SIG-M5 treated with dmso at 0.1 percent for 504 hours (cell line): ENCODE results near the gene POLR1A.
A peak's percentile ranks its signal among the peaks of the same experiment; 100 is the strongest.

ENCODE experiments used
- DNase-seq: peaks from one replicate; lab custom pipeline; 2025; ENCODE audit not compliant: unreplicated experiment; lab: John Stamatoyannopoulos, UW

The POLR1A gene

DNA sequence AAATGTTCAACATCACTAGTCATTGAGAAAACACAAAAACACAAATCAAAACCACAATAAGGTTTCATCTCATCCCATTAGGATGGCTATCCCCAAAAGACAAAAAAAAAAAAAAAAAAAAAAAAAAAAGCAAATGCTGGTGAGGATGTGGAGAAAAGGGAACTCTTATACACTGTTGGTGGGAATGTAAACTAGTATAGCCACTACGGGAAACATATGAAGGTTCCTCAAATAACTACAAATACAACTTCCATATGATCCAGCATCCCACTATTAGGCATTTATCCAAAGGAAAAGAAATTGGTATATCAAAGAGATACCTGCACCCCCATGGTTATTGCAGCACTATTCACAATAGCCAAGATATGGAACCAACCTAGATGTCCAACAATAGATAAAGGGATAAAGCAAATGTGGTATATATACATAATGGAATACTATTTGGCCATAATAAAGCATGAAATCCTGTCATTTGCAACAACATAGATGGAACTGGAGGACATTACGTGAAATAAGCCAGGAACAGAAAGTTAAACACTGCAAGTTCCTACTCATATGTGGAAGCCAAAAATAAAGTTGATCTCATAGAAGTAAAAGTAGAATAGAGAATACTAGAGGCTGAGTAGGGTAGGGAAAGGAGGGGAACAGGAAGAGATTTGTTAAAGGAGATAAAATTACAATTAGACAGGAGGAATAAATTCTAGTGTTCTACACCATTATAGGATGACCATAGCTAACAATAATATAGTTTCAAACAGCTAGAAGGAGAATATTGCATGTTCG, 8.4 kb downstream of the POLR1A start:
- no peak for DNase-seq

DNA sequence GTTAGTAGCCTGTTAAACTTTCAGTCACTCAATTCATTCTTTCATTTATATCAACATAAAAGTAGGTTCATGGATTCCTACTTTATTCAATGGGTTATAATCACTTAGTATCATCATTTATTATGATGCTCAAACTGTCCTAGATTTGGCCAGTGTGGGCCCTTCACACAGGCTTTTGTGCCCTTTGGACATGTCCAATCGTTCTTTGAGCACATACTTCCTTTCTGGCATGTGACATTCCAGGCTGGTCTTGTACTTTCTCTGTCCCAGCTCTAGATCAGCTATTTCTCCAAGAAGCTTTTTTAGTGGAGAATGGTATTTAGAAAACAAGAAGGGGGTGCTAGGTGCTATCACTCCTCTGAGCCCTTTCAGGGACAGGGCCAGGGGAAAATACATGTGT, 11.5 kb downstream of the POLR1A start:
- no peak for DNase-seq

DNA sequence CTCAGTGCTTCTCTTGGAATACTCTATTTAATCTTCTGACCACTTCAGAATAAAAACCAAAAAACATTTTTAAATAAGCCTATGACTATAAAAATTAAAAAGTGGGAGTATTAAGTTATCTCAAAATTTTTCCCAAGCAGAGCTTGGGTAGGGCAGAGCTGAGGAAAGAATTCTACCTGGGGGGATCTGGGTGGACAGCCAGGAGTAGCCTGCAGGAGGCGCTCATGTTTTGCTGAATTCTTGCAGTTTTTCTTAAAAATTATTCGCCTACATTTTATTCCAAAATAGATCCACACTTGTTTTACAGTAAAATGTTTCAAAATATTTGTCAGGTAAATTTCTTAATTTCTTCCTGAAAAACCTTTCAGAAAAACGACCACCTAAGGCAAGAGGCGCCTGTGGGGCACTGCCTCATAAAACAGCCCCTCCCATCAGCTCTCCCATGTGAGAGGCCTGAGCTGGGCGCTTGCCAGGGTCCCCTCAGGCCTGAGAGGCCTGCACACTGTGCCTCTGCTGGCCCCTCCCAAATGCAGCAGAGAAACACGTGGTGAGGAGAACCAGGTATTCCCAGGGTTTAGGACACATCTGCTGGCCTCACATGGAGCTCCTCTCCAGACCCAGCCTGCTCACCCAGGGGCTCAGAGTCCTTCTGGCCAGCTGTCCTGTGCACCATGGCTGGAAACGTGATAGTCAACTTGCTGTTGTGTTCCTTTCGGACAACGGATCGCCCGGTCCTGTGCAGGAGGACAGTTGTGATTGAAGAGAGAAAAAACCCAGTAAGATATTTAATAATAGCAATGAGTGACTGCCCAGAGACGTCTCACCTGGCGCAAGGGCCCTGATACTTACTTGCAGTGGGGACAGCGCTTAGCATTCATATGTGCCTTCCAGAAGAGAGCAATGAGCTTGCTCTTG, 17.5 kb downstream of the POLR1A start:
- DNase-seq: no peak

DNA sequence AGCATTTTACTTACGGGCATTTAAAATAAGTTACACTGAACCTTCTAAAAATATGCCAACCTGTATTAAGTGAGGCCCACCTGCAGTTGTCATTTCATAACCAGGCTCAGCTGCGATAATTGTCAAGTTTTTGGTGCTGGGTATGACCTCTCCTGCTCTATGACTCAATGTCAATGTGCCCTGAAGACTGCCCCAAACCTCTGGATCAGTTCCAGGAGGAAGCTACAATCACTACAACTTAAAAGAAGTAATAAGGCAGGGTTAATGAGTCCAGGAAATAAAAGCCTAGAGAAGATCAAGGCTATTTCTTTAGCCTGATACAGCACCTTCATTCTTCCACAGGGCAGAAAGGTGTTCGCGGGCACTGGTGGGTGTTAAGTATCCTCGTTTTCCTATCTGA, 22.9 kb downstream of the POLR1A start:
- DNase-seq: no peak

DNA sequence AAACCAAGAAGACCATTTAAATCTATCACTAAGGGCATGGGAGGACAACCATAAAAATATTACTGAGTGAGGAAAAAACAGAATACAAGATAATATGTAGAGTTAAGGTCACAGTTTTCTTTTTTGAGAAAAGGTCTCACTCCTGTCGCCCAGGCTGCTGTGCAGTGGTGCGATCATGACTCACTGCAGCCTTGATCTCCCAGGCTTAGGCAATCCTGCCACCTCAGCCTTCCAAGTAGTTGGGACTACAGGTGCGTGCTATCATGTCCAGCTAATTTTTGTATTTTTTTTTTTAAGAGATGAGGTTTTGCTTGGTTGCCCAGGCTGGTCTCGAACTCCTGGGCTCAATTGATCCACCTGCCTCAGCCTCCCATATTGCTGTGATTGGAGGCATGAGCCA, 24.0 kb downstream of the POLR1A start:
- DNase-seq: no peak

DNA sequence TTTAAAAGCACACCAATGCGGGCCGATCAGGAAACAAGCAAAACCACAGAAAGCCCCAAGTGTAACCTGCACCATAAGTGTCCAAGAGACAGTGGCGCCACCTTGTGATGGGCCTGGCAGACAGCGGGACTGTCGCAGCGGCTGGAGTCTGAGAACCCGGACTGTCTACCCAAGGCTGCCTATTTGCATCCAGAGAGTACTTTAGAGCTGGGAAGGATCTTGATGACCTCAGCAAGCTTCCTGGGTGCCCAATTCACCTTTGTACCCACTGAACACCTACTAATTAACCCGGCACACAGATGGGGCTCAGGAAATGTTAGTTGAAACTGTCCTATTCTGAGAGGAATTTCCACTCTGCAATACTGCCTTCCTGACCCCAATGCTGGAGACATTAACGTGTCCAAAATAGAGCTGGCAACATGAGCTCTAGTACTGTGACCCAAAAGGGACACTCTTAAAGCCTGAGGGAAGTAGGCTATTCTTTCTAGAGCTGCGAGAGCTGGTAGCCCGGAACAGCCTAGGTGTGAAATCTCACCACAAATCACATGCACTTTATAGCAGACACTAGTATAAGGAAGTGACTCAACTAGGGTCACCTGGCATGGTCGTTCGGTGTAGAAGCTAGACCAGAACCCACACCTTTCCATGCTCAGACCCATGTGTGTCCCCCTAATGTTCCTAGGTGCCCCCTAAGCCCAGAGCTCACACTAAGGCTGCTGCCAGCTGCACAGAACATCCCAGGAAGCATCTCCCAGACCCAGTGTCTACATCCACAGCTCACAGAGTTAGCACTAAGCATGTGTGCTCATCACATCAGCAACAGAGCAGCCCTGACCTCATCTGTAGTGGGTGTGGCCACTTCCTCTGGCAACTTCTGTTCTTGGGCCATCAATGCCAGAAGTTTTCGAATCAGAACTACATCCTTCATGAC, 25.4 kb downstream of the POLR1A start:
- DNase-seq: peak; percentile 54

DNA sequence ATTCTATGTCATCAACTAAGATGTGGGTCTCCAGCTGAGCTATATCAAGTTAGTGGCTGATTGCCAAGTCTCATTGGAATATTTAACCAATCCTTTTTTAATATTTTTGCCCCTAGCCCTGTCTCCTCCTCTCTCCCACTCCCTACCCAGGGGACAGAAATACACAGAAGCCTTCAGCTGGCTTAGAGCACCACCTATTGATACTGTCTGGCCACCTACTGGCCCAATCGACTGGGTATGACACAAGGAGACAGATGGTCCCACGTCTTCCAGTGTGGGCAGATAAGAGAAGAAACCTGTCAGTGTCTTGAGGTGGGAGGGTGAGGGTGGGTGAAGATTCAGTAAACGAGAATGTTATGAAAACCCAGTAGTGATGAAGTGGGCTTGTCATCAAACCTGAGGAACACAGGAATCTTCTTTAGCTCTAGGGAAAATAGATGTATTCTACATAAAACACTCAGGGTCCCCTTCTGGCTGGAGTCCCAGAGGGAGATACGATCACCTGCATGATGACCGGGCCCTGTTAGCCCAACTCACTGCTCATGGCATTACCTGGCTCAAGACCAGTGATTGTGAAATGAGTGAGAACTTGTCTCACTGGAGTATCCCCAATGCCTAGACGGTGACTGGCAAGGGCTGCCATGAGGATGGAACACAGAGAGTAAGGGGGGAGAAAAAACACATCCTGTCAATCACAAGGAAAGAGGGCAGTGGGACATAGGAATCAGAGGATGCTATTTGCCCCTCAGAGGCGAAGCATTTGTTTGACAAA, 26.7 kb downstream of the POLR1A start:
- DNase-seq: no peak

DNA sequence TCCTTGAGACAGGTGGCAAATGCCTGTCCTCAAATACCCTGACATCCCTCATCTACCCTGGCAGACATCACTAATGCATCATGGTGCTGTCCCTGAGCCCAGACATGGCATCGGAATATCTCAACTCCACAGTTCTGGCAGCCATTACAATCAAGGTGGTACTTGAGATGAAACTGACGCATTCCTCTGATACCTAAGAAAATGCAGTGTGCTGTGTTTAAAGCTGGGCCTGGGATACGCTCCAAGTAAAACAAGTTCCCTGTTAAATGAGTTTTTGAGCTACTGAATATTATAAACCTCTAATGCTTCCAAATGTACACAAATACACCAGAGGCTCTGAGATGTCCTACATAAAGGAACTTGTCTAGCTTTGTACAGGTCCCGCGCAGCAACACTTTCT, 29.8 kb downstream of the POLR1A start:
- DNase-seq: no peak

DNA sequence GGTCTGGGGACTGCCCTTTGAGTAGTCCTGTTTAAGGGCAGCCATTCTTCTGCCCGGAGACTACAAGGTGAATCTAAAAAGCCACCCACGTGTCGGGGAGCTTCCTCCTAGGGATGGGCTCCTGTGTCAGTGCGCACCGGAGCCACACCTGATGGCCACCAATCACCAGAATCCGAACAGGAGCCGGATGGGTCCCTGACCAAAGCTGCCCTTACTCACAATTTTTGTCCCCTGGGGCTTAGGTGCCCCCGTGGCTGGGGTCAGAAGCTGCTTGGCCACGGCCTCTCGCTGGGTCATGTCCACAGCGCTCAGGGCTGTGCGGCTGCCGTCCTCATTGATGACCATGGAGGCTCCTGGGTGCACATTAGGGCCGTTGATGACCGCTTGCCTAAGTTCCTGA, 30.9 kb downstream of the POLR1A start:
- no peak for DNase-seq

DNA sequence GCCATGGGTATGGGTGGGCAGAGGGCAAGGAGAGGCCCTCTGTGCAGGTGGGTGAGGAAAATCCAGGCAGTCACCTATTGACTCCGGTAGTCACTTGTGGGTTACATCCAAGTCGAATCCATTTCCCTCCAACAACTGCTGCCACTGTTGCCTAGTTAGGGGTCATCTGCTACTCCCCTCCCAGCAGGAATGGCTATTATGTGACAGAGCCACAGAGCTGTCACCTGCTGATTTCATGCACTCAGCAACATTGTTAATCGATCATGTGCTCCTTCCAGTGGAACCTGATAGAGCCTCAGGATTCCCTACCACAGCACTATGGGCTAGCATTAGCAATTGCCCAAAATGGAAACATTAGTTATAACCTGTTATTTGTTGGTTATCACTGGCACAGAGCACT, 31.4 kb downstream of the POLR1A start:
- no peak for DNase-seq

DNA sequence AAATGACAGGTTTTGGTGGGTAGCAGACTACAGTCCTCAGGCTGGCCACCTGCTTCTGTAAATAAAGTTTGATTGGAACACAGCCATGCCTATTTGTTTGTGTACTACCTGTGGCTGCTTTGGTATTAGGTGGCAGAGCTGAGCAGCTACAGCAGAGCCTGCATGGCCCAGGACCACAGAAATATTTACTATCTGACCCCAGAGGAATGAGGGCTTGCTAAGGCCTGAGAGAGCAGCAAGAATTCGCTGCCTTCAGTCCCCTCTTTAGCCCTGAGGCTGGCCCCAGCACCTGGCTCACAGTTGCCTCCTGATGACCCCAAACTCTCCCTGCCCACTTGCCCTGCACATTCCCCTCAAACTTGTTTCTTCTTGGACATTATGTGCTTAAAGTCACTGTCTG, 32.5 kb downstream of the POLR1A start:
- DNase-seq: no peak

DNA sequence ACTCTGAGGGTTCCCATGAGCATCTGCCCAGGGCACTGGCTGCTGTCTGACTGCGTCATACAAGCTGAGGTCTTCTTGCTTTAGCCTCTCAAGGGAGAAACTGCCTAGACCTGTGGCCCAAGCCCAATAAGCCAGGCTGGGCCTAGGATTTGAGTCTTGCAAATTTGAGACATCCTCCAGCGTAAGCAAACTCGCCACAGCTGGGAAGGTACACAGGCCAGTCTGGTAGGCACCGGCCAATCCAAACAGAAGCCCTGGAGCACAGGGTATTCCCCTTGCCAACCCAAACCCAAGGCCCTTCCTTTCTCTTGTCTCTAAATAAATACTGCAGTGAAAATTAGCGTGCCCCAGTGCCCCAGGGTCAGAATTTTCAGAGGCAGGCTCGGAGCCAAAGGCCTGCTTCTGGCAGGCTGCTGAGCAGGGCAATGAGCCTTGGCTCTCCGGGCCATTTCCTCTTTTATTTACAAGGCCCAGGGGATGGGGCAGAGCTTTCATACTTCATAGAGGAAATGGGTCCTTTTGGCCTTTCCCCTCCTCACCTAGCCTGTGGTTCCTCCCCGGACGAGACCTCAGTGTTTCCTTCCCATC, 33.3 kb downstream of the POLR1A start:
- DNase-seq: no peak

DNA sequence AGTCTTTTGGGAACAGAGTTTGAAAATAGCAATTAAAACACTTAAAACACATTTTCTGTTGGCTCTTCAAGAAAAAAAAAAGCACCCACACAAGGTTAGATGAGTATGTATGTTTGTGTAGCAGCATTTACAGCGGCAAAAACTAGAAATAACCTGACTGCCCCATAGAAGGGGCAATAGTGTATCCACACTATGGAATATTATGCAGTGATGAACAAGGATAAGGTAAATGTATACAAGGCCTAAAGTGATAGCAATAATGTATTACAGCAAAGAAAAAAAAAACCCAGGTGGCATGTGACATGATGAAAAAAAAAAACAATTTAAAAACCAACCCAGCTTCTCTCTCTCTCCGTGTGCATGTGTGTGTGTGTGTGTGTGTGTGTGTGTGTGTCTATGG, 34.8 kb downstream of the POLR1A start:
- no peak for DNase-seq

DNA sequence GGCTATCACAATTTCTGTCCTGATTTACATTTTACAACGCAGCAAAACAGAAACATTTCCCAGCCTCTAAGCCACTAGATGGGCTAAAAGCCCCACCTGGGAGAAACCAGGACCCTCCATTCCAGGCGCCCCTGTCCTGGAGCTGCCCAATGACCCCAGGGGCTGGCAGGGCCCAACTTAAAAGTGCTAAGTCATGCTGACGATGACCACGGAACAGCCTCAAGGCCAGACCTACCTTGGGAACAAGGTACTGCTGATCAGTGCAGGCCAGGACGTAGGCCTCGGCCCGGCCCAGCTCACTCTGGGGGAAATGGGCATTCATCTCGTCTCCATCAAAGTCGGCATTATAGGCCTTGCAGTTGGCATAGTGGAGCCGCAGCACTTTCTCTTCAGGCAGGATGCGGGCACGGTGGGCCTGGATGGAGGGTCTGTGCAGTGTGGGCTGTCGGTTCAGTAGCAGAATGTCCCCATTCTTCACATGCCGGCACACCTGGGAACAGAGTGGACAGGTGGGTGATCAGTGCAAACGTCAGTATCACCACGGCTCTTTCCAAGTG, 35.8 kb downstream of the POLR1A start:
- DNase-seq: no peak

DNA sequence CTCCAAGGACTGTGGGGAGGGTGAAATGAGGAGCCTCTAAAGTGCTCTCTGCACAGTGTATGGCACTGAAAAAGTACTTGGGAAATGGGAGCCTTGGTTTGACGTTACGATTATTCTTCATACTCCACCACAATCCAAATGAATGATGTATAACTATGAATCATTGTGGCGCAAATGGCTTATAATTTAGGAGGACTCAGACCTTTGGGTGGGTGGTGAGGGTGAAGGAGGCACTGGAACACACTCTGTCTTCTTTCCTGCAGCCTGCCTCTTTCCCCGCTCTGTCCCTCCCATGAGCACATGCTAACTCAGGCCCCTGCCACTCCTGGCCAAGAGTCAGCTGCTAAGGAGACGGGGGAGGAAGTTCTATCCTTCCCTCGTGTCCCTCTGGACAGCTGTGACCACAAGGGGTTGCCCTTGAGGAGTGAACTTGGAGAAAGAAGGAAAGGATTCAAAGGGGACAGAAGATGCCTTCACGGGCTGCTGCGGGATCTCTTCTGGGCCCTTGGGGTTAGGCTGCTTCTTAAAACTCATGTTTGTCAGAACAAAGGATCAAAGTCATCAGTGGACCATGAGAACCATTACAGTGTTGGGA, 36.5 kb downstream of the POLR1A start:
- no peak for DNase-seq

DNA sequence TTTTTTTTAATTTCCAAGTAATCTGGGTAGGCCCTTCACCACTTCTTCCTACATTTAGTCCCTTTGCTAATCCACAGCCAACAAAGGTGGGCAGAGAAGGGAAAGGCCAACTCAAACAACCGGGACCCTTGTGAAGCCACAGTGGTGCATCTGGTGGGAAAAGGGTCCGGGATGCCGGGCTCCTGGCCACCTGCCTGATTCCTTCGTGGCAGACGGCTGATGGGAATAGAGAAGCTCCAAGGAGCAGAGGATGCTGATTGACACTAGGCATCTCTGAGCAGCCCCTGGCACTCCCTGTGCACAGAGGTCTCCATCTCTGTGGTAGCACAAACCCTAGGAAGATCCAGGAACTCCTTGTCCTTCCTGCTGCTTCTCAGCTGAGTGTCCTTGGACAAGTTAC, 37.0 kb downstream of the POLR1A start:
- DNase-seq: no peak

DNA sequence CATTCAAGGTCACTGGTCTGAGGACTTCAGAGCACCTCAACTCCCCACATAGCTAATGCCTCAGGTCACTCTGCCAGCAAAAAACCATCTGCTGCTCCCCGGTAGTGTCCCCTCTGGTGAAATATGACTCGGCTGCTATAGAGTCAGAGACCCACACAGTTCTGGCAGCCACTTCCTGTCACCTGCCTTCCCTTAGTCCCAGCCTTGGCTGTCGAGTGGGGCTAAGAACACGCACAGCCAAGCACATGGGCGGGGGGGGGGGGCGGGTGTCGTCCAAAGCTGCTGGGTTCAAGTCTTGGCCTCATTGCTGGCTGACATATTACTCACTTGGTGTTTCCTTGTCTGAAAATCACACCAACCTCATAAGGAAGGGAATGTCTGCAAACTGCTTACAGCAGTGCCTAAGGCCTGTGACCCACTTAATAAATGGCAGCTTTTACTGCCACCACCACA, 37.5 kb downstream of the POLR1A start:
- DNase-seq: no peak

DNA sequence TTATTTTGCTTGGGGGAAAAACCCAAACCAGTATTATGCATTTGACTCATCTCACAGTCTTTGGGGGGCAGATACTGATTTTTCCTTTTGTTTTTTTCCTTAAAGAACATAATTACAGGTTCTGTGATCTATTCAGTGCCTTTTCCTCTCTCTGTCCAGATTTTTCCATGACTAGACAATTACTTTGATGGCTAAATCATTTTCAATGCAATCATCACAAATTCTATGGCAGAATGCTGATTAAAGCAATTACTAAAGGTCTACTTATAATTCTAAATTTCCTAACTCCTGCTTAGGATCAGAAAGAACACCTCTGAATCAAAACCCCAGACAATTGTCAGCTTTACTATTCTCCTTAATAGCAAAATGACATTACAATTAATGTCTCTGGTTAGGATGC, 38.8 kb downstream of the POLR1A start:
- DNase-seq: no peak

DNA sequence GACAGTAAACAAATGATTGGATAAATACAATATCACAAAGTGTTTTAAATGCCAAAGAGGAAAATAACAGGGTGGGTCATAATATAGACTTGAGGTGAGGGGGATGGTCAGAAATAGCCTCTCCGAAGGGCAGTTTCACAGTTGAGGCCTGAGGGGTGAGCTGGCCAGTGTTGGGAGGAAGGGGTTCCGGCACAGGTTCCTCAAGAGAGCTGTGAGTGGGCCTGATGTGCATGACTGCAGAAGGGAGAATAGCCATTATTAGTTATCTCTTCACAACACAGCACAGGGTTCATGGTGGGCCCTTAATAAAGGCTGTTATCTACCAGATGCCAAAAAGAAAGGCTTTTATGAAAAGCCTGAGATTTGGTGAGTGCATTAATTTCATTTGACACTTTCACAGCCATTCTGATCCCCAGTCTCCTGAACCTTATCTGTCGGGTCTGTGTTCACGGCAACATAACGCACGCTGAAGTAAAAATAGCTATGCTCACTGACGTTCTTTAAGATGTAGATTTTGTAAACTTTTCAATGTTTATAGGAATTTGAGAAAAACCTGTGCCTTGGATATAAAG, 39.6 kb downstream of the POLR1A start:
- no peak for DNase-seq
